DMS 273 (cell line): ENCODE measurements around the gene MRPS18A.

Source experiments
- DNase-seq: peaks from one replicate; lab custom pipeline; 2025; ENCODE audit not compliant: unreplicated experiment; lab: John Stamatoyannopoulos, UW

MRPS18A gene

DNA sequence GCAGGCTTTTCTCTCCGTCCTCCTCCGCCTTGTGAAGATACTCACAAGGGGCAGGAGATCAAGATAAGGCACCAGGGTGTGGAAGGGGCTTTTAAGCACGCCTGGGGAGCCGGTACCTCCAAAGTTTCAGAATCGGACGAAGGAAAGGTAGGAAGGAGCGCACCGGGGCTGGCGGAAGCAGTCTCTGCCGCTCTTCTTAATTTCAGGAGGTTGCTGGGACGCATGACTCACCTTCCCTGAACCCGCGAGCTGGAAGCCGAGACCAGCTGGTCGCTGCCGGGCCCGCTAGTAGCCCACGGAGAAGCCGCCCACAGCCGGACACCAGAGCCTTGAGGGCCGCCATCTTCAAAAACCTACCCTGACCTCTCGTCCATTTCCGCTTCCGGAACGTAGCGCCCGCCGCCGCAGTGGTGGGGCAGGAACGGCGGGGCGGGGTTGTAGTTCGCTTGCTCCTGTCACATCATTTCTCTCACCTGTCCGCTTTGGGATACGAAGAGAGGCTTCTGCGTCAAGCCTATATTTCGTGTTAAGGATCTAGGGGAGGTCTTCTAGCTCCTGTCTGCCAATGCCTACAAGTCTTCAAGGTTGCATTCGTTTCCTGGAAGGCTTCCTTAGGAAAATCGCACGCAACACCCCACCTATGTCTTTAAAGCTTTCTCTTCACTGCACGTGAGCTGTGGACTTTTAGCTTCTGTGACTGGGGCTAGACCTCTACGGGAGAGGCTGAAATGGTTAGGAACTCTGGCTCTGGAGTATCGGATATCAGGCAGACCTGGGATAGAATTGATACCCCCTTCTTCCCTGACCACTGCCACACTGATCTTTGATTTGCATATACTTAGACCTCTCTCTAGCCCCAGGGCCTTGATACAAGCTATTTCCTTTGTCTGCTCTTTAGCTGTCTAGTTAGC is at the start of gene MRPS18A:
Gene MRPS18A (minus strand): TSS at position 355 of the 911 bp plus-strand sequence. CDS start 12 bp downstream, at position 343.
- DNase-seq: peak; percentile 85

DNA sequence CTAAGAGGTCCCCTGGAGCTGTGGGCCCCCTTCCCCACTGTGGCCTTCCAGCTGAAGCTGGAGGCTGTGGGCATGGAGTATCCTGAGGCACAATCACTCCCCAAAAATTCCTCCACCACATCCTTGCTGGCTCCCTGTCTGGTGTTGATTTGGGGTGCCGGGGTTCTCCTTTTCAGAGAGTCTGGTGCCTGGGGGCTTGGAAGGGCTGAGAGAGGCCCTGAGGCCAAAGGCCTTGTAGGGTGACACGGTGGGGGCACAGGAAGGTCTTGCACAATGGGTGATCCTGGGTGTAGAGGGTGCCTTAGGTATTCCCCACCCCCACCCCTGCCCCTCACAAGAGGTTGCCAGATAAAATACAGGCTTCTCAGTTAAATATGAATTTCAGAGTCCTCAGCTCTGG is 49.3 kb upstream of the MRPS18A start:
- DNase-seq: no peak

DNA sequence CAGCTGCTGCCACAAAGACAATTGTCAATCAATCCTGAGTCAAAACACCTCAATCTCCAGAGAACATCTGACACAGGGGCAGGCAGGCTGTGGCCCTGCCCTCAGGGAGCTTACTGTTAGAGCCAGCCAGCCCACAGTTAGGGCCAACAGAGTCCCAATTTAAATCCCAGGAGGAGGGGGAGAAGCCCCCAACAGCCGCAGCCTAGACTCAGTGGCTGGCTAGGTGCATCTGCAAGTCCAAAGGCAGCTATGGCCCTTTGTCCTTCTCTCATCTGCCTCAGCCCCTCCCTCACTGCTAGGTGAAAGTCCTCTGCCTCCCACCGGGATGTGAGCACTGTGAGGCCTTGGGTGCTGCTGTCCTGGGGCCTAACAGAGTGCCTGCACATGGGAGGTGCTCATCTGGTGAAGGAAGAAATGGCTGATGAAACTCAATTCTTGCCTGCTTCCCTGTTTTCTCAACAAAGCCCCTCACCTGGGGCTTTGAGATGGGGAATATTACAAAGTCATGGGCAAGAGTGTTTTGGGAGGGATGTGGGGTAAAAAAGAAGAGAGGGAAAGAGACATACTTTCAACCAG is 48.7 kb upstream of the MRPS18A start:
- no peak for DNase-seq

DNA sequence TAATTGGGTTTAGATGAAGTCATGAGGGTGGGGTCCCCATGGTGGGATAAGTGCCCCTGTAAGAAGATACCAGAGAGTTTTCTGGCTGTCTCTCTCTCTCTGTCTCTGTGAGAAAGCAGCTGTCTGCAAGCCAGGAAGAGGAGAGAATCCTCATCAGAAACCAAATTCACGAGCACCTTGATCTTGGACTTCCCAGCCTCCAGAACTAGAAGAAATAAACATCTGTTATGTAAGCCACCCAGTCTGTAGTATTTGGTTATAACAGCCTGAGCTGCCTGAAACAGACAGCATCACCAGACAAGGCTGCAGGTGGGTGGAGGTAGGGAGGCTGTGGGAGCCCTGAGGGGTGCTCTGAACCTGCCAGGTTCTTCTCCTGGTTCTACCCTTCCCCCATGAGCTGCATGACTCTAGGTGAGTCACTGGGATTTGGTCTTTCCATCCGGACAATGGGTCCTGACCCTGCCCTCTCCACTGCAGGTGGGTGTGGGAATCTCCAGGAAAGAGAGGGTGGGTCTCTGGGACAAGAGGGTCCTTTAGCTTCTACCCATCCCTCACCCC is 48.1 kb upstream of the MRPS18A start:
- DNase-seq: no peak

DNA sequence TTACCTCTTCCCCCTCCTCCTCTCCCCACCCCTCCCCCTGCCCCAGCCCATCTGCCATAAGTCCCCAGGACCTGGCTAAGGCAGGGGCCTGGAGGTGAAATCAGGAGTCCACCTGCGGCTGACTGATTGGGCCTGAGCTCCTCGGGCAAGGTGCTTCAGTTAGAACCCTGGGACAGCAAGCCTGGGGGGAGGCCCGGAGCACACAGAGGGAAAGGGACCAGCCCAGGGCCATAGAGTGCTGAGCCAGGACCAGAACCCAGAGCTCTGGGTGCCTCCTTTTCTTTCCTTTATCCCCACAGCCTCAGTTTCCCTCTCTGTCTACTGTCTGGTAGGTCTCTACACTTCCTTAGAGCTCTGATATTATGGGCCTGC is 46.7 kb upstream of the MRPS18A start:
- no peak for DNase-seq

DNA sequence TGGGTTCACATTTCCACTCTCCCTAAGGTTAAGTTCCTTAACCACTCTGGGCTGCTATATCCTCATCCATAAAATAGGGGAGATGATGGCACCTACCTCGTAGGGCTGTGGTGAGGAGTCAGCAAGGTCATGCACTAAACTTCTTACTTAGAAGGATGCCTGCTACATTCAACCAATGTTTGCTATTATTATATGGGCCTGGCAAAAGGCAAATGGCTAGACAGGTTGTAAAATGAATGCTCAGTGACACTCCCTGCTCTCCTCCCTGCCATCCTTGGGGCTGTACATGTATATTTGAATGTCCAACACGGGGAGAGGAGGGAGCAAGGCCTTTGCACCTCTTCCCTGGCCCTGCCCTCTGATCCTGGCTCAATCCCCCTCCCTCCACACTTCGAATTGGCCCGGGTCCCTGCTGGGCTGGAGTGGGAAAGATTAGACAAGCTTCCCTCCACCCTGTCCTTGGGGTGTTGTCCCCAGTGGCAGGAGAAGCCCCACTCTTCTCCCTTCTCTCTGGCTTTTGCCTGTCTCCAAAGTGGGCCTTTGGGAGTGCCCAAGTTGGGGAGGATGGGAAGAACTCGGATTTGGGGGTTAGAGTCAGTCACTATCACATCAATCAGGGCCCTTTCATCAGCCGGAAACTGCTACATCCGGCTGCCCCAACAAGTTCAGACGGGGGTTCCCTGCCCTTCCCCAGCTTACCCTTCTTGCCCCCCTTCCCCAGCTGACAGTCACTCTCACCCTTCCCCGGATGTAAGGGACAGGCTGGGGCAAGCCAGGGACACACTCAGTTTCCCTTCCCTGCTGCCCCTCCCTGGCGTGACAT is 46.1 kb upstream of the MRPS18A start:
- no peak for DNase-seq

DNA sequence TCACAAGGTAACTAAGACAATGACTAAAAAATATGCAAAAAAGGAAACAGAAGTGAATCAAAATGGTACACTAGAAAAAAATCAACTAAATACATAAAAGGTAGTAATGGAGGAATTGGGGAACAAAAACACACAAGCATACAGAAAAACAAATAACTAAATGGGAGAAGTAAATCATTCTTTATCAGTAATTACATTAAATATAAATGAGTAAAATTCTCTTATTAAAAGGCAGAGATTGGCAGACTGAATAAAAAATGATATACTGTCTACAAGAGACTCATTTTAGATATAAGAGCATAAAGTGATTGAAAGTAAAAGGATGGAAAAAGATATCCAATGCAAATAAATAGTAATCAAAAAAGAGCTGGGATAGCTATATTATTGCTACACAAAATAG is 43.0 kb upstream of the MRPS18A start:
- DNase-seq: no peak

DNA sequence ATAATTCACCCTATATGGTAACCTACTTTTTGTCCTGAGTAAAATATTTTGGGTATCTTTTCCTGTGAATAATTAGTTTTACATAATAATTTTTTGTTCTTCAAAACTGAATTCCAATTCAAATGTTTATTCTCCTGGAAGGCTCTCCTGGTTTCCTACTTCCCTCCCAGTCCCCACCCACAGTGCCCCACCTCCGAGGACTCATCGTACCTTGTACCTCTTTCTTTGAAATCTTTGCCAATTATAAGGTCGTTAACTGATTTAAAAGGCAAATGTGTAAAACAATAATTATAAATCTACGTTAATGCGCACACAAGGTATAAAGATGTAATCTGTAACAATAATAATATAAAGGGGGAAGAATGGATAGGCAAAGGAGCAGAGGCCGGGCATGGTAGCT is 41.9 kb upstream of the MRPS18A start:
- no peak for DNase-seq

DNA sequence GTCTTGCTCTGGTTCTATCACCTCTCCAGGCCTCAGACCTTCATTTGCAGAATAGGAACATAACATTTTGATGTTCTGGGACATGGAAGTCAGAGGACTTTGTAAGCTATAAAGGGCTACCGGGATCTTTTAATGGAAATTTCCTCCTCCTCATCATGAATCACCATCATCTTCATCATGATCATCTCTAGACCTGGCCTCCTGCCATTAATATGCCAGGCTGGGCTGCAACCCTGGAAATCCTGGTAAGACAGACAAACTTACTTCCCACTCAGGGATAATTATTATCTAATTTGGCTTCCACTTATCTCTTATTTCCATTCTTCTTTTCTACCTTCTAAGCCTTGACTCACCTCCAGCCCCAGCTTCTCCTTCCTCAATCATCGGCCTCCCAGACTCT is 41.0 kb upstream of the MRPS18A start:
- no peak for DNase-seq

DNA sequence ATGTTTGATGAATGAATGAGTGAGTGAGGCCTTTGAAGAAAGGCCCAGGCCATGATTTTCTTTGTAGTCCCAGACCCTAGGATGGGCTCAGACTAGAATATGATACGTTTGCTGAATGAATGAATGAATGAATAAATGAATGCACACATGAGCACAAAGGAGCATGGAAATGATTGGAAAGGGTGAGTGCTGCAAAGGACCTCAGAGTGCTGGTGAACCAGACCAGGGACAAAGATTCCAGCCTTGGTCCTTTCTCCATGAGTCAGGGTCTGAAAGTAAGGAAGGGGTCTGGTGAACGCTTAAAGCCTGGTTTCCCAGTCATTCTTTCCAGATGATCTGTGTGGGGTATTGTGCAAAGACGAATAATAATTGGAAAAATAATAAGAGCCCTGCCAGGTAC is 40.0 kb upstream of the MRPS18A start:
- no peak for DNase-seq

DNA sequence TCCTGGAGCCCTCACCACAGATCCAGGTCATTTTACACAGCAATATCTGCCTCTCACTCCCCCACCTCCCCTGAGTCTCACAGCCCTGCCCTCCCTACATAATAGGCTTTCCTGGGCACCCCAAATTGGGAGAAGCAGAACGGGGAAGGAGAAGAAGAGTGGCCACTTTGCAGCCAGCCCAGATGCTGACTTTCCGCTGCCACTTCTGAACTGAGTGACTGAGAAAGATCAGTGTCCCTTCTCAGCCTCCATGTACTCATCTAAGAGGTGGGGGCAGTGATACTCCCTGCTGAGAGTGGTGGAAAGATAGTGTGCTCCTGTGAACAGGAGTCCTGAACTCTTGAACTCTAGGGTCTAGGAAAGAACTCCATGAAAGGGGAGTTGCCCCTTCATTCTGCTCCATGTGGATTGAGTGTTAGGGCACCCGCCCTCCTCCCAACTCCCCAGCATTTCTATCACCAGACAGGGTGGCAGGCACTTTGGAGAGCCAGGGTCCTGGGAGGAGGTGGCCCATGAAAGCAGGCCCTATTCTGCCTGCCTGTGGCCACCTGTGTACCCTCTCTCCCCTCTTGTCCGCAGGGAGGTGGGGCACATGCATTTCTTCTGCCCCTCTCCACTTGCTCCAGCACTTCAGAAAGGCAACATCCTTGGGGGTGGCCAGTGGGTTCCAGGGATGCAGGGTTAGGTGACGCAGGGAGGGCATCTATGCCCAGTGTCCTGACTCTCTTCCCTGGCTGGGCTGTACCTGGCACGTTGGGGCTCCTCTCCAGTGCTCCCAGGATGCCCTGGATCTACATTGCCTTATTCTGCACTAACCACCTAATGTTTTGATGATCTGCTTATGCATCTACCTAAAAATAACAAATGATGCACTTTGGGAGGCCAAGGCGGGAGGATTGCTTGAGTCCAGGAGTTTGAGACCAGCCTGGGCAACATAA is 38.3 kb upstream of the MRPS18A start:
- DNase-seq: no peak

DNA sequence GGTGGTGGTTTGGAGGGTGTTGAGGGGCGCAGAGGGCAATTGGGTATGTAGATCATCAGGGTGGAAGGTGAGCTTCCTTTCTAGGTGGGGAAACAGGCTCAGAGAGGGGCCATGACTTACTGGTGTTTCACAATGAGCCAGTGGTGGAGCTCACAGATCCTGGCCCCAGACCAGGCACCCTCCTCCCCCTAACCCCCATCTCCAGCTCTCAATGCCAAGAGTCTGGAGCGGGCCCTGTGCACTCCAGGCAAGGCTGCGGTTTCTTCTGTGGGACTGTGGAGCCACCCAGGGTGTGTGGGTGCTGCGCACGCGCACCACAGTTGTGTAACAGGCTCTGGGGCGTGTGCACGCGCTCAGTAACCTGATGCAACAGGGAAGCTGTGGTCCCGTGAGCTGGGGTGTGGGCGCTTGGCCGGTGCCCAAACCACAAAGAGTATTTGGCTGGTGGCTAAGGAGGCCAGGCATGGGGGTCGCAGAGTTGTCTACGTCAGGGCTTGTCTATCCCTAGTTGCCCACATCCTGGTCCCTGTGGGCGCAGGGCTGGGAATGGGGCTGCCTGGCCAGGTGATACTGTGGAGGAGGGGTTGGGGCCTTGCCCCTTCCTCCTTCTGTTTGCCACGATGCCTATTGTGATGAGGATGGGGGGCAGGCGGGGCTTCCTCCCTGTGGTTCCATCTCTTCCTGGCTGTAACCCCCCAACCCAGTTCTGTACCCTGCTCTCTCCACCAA is 37.5 kb upstream of the MRPS18A start:
- DNase-seq: peak; percentile 92

DNA sequence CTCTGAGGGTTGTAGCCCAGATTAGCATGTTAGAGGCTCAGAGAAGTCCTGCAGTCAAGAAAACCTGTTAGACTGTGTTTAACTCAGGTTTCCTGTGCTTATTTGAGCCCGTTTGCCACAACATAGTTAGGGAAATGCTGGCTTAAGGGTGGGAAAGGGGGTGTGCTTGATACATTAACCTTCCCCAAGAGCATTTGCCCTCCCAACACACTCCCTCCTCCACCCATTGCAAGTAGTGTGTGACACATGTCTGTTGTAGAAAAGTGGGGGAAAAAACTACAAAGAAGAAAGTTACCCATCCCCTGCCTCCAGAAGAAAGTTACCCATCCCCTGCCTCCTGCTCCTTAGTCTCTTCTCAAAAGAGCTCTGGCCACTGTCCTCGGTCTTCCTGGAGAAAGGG is 36.8 kb upstream of the MRPS18A start:
- DNase-seq: no peak

DNA sequence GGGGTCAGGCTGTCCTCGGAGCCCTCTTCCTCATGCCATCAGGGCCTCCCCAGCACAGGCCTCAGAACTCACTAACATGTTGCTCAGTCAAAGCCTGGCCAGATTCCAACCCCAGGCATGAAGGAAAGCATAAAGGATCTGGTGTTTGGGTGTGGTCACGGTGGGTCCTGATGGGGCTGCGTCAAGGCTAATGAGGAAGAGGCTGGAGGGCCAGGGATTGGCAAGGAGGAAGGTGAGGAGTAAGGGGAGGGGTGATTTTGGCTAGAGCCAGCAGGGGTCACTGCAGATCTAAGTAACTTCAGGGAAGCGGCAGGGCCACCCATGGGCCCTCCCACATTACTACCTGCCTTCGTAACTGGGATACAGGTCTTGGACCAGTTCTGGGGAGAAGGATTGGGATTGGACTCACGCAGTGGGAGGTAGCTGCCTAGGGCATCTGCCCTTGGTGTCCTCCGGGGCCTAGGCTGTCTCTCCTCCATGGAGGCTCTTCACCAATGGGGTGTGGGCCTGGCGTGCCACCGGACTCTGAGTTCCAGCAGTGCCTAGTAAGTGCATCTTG is 36.2 kb upstream of the MRPS18A start:
- DNase-seq: peak; percentile 88

DNA sequence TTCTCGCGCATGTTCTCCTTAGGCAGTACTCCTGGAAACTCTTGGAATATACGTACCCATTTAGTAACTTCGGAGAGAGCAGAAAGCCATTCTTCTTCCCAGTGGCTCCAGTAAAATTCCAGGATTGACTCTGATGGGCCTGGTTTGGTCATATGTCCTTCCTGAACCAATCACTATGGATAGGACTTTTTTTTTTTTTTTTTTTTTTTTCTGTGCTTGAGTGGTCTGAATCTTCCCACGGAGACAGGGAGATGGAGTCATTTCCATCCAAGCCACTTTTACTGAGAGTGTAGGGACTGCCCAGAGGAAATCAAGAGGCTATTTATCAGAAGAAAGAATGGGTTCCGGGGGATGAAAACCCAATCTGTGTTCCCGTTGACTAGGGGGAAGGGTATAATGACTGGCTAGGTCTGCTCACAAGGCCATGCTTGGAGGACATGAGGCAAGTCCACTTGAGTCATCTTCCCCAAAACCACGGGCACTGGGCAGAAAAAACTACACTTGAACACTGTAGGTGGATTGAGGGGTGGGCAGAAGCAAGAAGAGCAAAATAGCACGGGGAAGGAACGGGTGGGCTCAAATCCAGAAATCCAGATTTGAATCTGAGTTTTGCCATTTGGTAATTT is 35.4 kb upstream of the MRPS18A start:
- DNase-seq: no peak

DNA sequence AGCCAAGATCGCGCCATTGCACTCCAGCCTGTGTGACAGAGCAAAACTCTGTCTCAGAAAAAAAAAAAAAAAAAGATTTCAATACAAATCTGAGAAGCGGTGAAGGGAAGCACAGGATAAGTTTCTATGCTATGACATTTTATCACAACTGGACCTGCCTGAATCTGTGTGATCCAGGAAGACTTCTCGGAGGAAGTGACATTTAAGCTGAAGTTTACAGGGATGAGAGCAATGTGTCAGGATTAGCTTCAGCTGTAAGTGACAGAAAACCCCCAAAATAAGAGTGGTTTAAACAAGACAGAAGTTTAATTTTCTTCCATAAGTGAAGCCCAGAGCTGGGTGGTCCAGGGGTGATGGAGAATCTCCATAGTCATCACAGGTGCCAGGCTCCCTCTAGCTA is 33.4 kb upstream of the MRPS18A start:
- DNase-seq: no peak

DNA sequence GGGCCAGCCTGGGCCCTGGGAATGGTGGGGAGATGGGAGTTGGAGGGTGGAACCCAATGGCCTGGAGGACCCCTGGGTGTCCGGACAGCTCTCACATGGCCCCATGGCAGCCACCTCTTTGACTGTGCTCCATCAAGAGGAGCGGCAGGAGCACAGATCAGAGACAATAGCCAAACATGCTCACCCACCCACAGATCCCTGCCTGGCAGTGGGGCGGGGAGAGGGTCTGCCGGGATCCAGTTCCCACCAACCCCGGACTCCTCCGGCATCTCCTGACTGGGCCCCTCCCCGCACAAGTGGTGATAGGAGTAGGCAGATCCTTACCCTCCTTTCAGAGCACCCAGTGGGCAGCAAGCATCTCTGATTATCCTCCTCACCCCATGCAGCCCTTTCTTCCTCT is 31.9 kb upstream of the MRPS18A start:
- DNase-seq: no peak

DNA sequence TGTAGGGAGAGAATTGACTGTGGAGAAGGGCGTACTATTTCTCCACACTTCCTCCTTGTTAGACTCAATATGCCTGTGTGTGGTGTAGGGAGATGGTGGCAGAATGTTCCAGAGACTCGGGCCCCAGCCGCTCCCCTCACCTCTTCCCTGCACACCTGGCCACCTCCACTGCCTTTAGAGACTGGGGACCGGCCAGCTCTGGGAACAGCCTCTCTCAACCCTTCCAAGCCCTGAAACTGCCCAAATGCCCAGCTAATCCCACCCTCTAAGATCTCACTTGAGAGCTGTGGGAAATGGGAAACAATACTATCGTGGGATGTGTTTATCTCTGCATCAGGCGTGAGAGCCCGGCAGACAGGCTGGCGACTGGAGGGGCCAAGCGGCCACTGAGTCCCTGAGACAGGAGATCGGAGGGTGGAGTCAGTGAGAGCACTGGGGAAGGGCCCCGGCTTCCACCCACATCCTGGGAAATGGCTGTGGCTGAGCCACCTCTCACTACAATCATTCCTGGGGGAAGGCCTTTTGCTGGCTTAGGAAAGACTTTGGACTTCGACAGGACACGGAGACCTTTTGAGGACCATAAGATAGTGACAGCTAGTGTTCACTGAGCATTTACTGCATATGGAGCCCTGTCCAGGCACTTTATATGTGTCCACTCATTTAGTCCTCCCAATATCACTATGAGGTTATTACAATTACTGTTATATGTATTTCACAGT is 31.0 kb upstream of the MRPS18A start:
- DNase-seq: no peak
